ENCODE measurements around the gene TMCC1. TPM values are rescaled to one million over a fixed set of nuclear protein-coding genes. Genes with fewer than 3 reads are reported as not detected.

The TMCC1 gene
- 11.5 TPM for total RNA-seq

DNA sequence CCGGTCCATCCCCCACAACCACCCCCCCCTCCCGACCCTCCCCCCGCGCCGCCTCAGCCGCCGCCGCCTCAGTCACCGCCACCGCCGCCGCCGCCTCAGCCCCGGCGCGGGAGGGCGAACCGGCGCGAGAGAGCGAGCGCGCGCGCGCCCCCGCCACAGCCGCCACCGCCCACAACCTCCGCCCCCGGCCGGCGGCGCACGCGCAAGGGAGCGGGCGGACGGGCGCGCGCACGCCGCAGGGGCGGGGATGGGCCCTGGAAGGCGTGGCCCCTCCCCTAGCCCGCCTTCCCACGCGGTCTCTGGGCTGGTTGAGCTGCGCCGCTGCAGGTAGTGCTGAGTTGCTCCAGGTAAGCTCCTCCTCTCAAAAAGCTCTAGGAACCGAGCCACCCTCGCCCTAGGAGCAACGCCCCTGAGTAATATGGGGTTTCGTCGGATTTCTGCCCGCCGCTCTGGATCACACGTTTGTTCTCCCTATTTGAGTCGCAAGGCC is at the start of gene TMCC1:
Gene TMCC1, minus strand, starts transcription at position 131 of the 490 bp plus-strand sequence.
- no peaks in the 10 kb centered on the region for H3K36me3 ChIP-seq
- intact Hi-C loops (cut with DNase I): loop anchor here (1.0 to 5.0 kb wide), 3 partner anchors 61 to 267 kb away; no protein-coding TSS in a partner anchor

DNA sequence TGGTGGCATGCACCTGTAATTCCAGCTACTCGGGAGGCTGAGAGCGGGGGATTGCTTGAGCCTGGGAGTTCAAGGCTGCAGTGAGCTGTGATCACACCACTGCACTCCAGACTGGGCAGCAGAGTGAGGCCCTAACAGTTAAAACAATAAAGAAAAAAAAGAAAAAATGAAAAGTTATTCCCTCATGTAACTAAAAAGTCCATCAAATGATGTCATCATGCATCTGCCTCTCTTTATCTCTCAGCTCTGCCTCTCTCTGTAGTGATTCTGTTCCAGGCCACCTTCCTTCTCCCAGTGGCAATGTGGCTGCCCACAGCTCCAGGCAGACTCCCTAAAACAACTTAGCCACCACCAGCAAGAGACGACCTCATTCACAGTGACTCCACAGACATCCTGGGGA is 49.5 kb upstream of the TMCC1 start:
- intact Hi-C loops (cut with DNase I): loop anchor here (2.0 kb wide), 1 partner anchor 60 kb away; no protein-coding TSS in a partner anchor
- DNase-seq (ENCODE audit: low spot score in 2 of 2): no peak
- no peaks in the 10 kb centered on the region for H3K4me1 ChIP-seq
- H3K27ac ChIP-seq: no peak overlapping the region
- H3K27me3 ChIP-seq: no peaks in the 10 kb centered on the region
- no peaks in the 10 kb centered on the region for H3K36me3 ChIP-seq
- H3K9me3 ChIP-seq: no peaks in the 10 kb centered on the region
- no peak for TF ChIP-seq CTCF (IDR thresholded peaks at IDR 0.05)
- H3K4me3 ChIP-seq: no peak overlapping the region

More for the DNA sequence above, at the start of gene TMCC1:
- DNase-seq (ENCODE audit: low spot score in 2 of 2): peak; percentile 22 to 87
- Histone ChIP-seq H3K27me3 (no peaks in the 10 kb centered on the region), H3K27ac (peak within 1 kb of the TSS; percentile 83 to 94), H3K4me1 (peaks cover 4 to 7% of the 10 kb centered on the region in 2 donors), H3K4me3 (peak within 1 kb of the TSS; percentile 66 to 94), H3K9me3 (no peaks in the 10 kb centered on the region)
- TF ChIP-seq CTCF (IDR thresholded peaks at IDR 0.05): no peak

DNA sequence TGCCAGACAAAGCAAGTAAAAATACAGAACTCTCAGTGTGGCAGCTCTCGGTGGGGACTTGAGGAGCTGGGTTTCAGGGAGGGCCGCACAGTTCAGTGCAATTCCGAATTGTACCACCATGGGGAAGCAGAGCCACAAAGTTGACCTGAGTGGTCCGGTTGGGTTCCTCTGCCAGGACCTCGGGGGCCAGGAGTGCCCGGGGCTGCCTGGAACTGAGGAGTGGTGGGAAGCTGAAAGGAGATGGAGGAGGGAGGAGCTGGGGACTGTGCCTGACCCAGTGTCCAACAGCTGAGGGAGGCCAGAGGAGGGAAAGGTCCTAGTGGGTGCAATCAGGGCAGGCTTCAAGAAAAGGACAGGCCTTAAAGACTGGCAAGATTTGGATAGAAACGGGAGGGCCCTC is 48.8 kb upstream of the TMCC1 start:
- peak; percentile 15 to 48 (median 41) for TF ChIP-seq CTCF (IDR thresholded peaks at IDR 0.05)
- no peak overlapping the region for H3K4me3 ChIP-seq
- no peaks in the 10 kb centered on the region for H3K4me1 ChIP-seq
- no peaks in the 10 kb centered on the region for H3K9me3 ChIP-seq
- no peak overlapping the region for H3K27ac ChIP-seq
- intact Hi-C loops (cut with DNase I): loop anchor here (2.0 kb wide), 1 partner anchor 61 kb away; no protein-coding TSS in a partner anchor
- DNase-seq (ENCODE audit: low spot score in 2 of 2): no peak
- H3K27me3 ChIP-seq: no peaks in the 10 kb centered on the region
- no peaks in the 10 kb centered on the region for H3K36me3 ChIP-seq

DNA sequence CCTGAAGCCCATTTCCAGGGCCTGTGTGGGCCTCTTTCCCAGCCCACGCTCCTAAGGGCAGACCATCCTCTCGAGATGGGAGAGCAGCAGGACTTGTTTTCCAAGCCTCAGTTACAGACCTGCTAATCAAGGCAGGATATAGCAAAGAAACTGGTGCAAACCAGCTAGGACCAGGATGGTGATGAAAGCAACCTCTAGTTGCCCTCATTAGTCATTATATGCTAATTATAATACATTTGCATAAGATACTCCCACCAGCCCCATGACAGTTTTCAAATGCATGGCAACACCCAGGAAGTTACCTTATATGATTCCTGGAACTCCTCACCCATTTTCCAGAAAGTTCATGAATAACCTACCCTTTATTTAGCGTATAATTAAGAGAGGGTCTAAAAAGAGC is 46.6 kb upstream of the TMCC1 start:
- no peak for TF ChIP-seq CTCF (IDR thresholded peaks at IDR 0.05)
- H3K36me3 ChIP-seq: no peaks in the 10 kb centered on the region
- no peaks in the 10 kb centered on the region for H3K9me3 ChIP-seq
- no peak overlapping the region for H3K4me3 ChIP-seq
- intact Hi-C loops (cut with DNase I): no loop called here
- no peak overlapping the region for H3K27ac ChIP-seq
- no peaks in the 10 kb centered on the region for H3K4me1 ChIP-seq
- DNase-seq (ENCODE audit: low spot score in 2 of 2): no peak
- H3K27me3 ChIP-seq: no peaks in the 10 kb centered on the region

DNA sequence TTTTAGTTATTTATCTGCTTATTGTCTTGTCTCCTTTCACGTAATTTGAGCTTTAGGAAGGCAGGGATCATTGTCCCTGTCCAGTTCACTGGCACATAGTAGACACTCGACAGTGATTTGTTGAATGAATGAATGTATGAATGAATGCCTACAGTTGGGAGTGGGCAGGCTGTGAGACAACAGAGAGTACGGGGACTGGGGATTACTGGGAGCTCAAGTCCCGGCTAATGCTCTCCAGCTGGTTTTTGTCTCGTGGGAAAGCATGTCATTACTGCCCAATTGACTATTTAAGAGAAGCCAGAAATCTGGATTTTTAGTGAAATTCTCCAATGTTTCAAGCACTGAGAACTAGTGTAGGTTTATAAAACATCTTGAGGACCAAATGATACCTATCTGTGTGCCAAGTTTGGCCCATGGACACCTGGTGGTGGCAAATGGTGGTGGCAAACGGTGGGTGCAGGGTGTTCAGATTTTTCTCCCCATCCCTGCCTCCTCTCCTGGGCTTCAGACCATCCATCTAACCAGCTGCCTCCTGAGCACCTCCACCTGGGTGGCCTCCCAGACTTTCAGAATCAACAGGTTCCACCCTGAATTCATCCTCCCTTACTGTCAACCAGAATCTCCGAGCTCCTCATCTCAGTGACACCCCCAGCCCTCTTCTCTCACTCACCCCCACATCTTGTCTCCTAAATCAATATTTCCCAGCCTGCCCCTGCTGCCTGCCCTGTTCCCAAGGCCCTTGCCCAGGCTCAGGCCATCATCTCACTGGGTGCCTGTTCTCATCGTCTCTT is 44.8 kb upstream of the TMCC1 start:
- H3K4me1 ChIP-seq: no peaks in the 10 kb centered on the region
- no peaks in the 10 kb centered on the region for H3K9me3 ChIP-seq
- H3K27me3 ChIP-seq: no peaks in the 10 kb centered on the region
- intact Hi-C loops (cut with DNase I): no loop called here
- DNase-seq (ENCODE audit: low spot score in 2 of 2): no peak
- no peak for TF ChIP-seq CTCF (IDR thresholded peaks at IDR 0.05)
- no peak overlapping the region for H3K27ac ChIP-seq
- no peak overlapping the region for H3K4me3 ChIP-seq
- H3K36me3 ChIP-seq: no peaks in the 10 kb centered on the region
